HEK293 (cell line): Measurements from ENCODE around the gene VAMP5.

ENCODE experiments used
- CTCF ChIA-PET: fragments of 350-600 bp; formaldehyde crosslinking; extraction: SDS; loops from one replicate; lab custom pipeline; 2021; ENCODE audit warnings: antibody characterized with exemption; lab: Yijun Ruan, JAX
- POLR2A ChIA-PET: fragments of 300-600 bp; formaldehyde crosslinking; extraction: SDS; loops from one replicate; lab custom pipeline; 2020; ENCODE audit warnings: antibody characterized with exemption, inconsistent platforms; lab: Yijun Ruan, JAX
- H3K27ac ChIP-seq: fragments of 200-500 bp; sonication (Bioruptor generic); 2 replicates; pipeline ENCODE4 v1.5.1; 2014; ENCODE audit warnings: low read depth, low read length, control low read depth, inconsistent platforms; ENCODE audit errors: extremely low read depth
- H3K36me3 ChIP-seq, 2 experiments: fragments of 200-500 bp in 1 of 2; sonication (Bioruptor generic) in 1 of 2; 1 replicate in 1 of 2; 2 replicates in 1 of 2; pipeline ENCODE4 v1.5.1; 2014 to 2017; ENCODE audit warnings: inconsistent platforms in 2 of 2, low read length in 2 of 2; ENCODE audit not compliant: control insufficient read depth in 2 of 2, insufficient read depth in 1 of 2
- H3K4me1 ChIP-seq: fragments of 200-500 bp; sonication (Bioruptor generic); 2 replicates; pipeline ENCODE4 v1.5.1; 2014; ENCODE audit warnings: mild to moderate bottlenecking, low read length, inconsistent platforms; ENCODE audit not compliant: control insufficient read depth, insufficient read depth
- H3K4me3 ChIP-seq: 2 replicates; pipeline ENCODE4 v1.5.1; 2011; ENCODE audit warnings: low read depth, mild to moderate bottlenecking, control low read depth, low read length, moderate library complexity
- H3K9me3 ChIP-seq: fragments of 200-500 bp; sonication (Bioruptor generic); 2 replicates; pipeline ENCODE4 v1.5.1; 2014; ENCODE audit warnings: low read depth, low read length, inconsistent platforms; ENCODE audit not compliant: control insufficient read depth, insufficient read depth
- ATF2 ChIP-seq: fragments of 450-650 bp; formaldehyde crosslinking; IDR thresholded peaks from 2 replicates; pipeline ENCODE4 v1.5.1; 2016; ENCODE audit warnings: missing biosample characterization, missing genetic modification characterization, low read depth
- MYNN ChIP-seq: fragments of 450-650 bp; formaldehyde crosslinking; IDR thresholded peaks from 2 replicates; pipeline ENCODE4 v1.5.1; 2016; ENCODE audit warnings: missing biosample characterization, missing genetic modification characterization, borderline replicate concordance
- PRDM10 ChIP-seq: fragments of 450-650 bp; formaldehyde crosslinking; IDR thresholded peaks from 2 replicates; pipeline ENCODE4 v1.5.1; 2016; ENCODE audit warnings: missing biosample characterization, missing genetic modification characterization
- SCRT2 ChIP-seq: fragments of 450-650 bp; formaldehyde crosslinking; IDR thresholded peaks from 2 replicates; pipeline ENCODE4 v1.5.1; 2016; ENCODE audit warnings: missing biosample characterization, missing genetic modification characterization
- ZBTB1 ChIP-seq: fragments of 450-650 bp; formaldehyde crosslinking; IDR thresholded peaks from 2 replicates; pipeline ENCODE4 v1.5.1; 2016; ENCODE audit warnings: missing biosample characterization, missing genetic modification characterization
- ZBTB20 ChIP-seq: fragments of 450-650 bp; formaldehyde crosslinking; IDR thresholded peaks from 2 replicates; pipeline ENCODE4 v1.5.1; 2016; ENCODE audit warnings: missing biosample characterization, missing genetic modification characterization
- ZBTB6 ChIP-seq: fragments of 450-650 bp; formaldehyde crosslinking; IDR thresholded peaks from 2 replicates; pipeline ENCODE4 v1.5.1; 2017; ENCODE audit warnings: missing biosample characterization, missing genetic modification characterization
- ZNF221 ChIP-seq: fragments of 450-650 bp; formaldehyde crosslinking; IDR thresholded peaks from 2 replicates; pipeline ENCODE4 v1.5.1; 2017; ENCODE audit warnings: missing biosample characterization, missing genetic modification characterization, borderline replicate concordance
- ZNF398 ChIP-seq: fragments of 450-650 bp; formaldehyde crosslinking; IDR thresholded peaks from 2 replicates; pipeline ENCODE4 v1.5.1; 2017; ENCODE audit warnings: missing biosample characterization, missing genetic modification characterization
- ZNF501 ChIP-seq: fragments of 450-650 bp; formaldehyde crosslinking; IDR thresholded peaks from 2 replicates; pipeline ENCODE4 v1.5.1; 2016; ENCODE audit warnings: missing biosample characterization, missing genetic modification characterization
- ZNF529 ChIP-seq: fragments of 450-650 bp; formaldehyde crosslinking; IDR thresholded peaks from 2 replicates; pipeline ENCODE4 v1.5.1; 2017; ENCODE audit warnings: missing genetic modification characterization, missing biosample characterization; ENCODE audit not compliant: insufficient replicate concordance
- ZNF548 ChIP-seq: fragments of 450-650 bp; formaldehyde crosslinking; IDR thresholded peaks from 2 replicates; pipeline ENCODE4 v1.5.1; 2016; ENCODE audit warnings: missing biosample characterization, missing genetic modification characterization
- ZNF561 ChIP-seq: fragments of 450-650 bp; IDR thresholded peaks from 2 replicates; pipeline ENCODE4 v1.5.1; 2018; ENCODE audit warnings: missing biosample characterization, missing genetic modification characterization, borderline replicate concordance
- ZNF600 ChIP-seq: fragments of 450-650 bp; formaldehyde crosslinking; IDR thresholded peaks from 2 replicates; pipeline ENCODE4 v1.5.1; 2016; ENCODE audit warnings: missing biosample characterization, missing genetic modification characterization
- ZNF76 ChIP-seq: fragments of 450-650 bp; formaldehyde crosslinking; IDR thresholded peaks from 2 replicates; pipeline ENCODE4; 2016; ENCODE audit warnings: low read depth, missing biosample characterization, missing genetic modification characterization, borderline replicate concordance

The VAMP5 gene

GRCh38 chr2:85578243-85579180, 5.7 kb upstream of the VAMP5 start:
- no peaks in the 10 kb centered on the region for H3K9me3 ChIP-seq
- TF ChIP-seq PRDM10 (tag by site-specific recombination) (peak; percentile 66), ZBTB6 (no peak), SCRT2 (tag by site-specific recombination) (0 out of 2 replicates have a peak, but pooled peaks have one; percentile 13), ZNF529 (tag by site-specific recombination) (no peak), ZBTB1 (no peak), ZBTB20 (tag by site-specific recombination) (peak; percentile 18; the same call in 1 of the 2 replicates), ZNF221 (tag by site-specific recombination) (no peak), ATF2 (tag by site-specific recombination) (no peak), MYNN (tag by site-specific recombination) (no peak), ZNF398 (tag by site-specific recombination) (peak; percentile 46; the same call in 1 of the 2 replicates), ZNF600 (peak; percentile 64), ZNF501 (0 out of 2 replicates have a peak, but pooled peaks have one; percentile 43), ZNF561 (tag by site-specific recombination) (no peak), ZNF76 (peak; percentile 67), ZNF548 (no peak)
- TF ChIP-seq, all 188 proteins: peak for 7
- peaks cover 0 to 17% of the 10 kb centered on the region in 2 experiments; a peak in 2 of 3 replicates for H3K36me3 ChIP-seq
- ChIA-PET CTCF (interaction anchor here (0.6 kb wide), 2 partner anchors 30 to 160 kb away, joined by 3 read pairs; partner anchors contain the start of gene SH2D6), POLR2A (interaction anchor here (0.6 to 3.8 kb wide), 12 partner anchors 9 to 33 kb away, joined by 3 to 38 read pairs (median 6); partner anchors contain the start of genes C2orf68, GGCX, RNF181 and TMEM150A)
- peaks cover 14% of the 10 kb centered on the region for H3K4me1 ChIP-seq
- peak overlapping the region; percentile 55 for H3K4me3 ChIP-seq
- peak overlapping the region; percentile 56 for H3K27ac ChIP-seq
